ENCODE data around the gene HAUS6.

- TF ChIP-seq POLR2A (IDR thresholded peaks at IDR 0.05) (no peak), CTCF (IDR thresholded peaks at IDR 0.05) (no peak)
Observed at GRCh38 chr9:19087106-19088000, 15.4 kb downstream of the HAUS6 start.

Measured in uterus (tissue), 2 donors.